Stimulated activated effector memory CD8-positive, alpha-beta T cell treated with anti-CD3 and anti-CD28 coated beads, Interleukin-12 subunit alpha, Interleukin-12 subunit beta, amount 100 ng/mL, for 72 hours (primary cell): Measurements from ENCODE around the gene TRIM14.
A peak's percentile ranks its signal among the peaks of the same experiment; 100 is the strongest.
"Not testable (repeated sequence)": the region's sequence is repeated elsewhere in the genome, so short reads cannot be mapped to it uniquely, and the experiment has no call there.

Experiments
- ATAC-seq: fragments of 150-1000 bp; cut with Tn5 transposase; 2 replicates; pipeline ENCODE4 v1.10.0; 2021
- DNase-seq, 2 donors: peaks; one replicate each; pipeline ENCODE4 v3.0.0; 2021 to 2022; ENCODE audit warnings: low spot score in 2 of 2
- H3K27ac Mint-ChIP-seq: one replicate; pipeline ENCODE4 v1.8.0; 2022; ENCODE audit warnings: mild to moderate bottlenecking, mixed read lengths
- H3K36me3 Mint-ChIP-seq: one replicate; pipeline ENCODE4 v1.8.0; 2022; ENCODE audit warnings: mild to moderate bottlenecking, mixed read lengths
- H3K4me1 Mint-ChIP-seq: one replicate; pipeline ENCODE4 v1.8.0; 2022; ENCODE audit warnings: mixed read lengths
- H3K4me3 Mint-ChIP-seq: one replicate; pipeline ENCODE4 v1.8.0; 2022; ENCODE audit warnings: mild to moderate bottlenecking, mixed read lengths
- H3K9me3 Mint-ChIP-seq: one replicate; pipeline ENCODE4 v1.8.0; 2022; ENCODE audit warnings: mixed read lengths

The TRIM14 gene

GRCh38 chr9:98043915-98044314 lies 75.1 kb downstream of the TRIM14 start:
- ATAC-seq (no peak), DNase-seq (no peak)
- Mint-ChIP-seq H3K27ac (no peak overlapping the region), H3K4me3 (no peak overlapping the region), H3K4me1 (peaks cover 21% of the 10 kb centered on the region), H3K9me3 (peaks cover 2% of the 10 kb centered on the region), H3K36me3 (peaks cover 5% of the 10 kb centered on the region)

- Mint-ChIP-seq H3K4me3 (no peak overlapping the region), H3K27ac (peak overlapping the region; percentile 13), H3K9me3 (peaks cover 2% of the 10 kb centered on the region), H3K4me1 (peaks cover 5% of the 10 kb centered on the region), H3K36me3 (no peaks in the 10 kb centered on the region)
- DNase-seq (no peak), ATAC-seq (no peak)
Observed at GRCh38 chr9:98040212-98040611, 78.8 kb downstream of the TRIM14 start.

GRCh38 chr9:98039607-98040017 lies 79.4 kb downstream of the TRIM14 start:
- H3K27ac Mint-ChIP-seq, result no peak overlapping the region
- no peaks in the 10 kb centered on the region for H3K36me3 Mint-ChIP-seq
- H3K9me3 Mint-ChIP-seq, result no peaks in the 10 kb centered on the region
- ATAC-seq, result no peak
- no peak for DNase-seq
- peaks cover 5% of the 10 kb centered on the region for H3K4me1 Mint-ChIP-seq
- H3K4me3 Mint-ChIP-seq, result no peak overlapping the region

- ATAC-seq (no peak), DNase-seq (no peak)
- Mint-ChIP-seq H3K9me3 (no peaks in the 10 kb centered on the region), H3K4me1 (peaks cover 10% of the 10 kb centered on the region), H3K27ac (no peak overlapping the region), H3K4me3 (no peak overlapping the region), H3K36me3 (no peaks in the 10 kb centered on the region)
Observed at GRCh38 chr9:98038958-98039357, 80.1 kb downstream of the TRIM14 start.

DNA sequence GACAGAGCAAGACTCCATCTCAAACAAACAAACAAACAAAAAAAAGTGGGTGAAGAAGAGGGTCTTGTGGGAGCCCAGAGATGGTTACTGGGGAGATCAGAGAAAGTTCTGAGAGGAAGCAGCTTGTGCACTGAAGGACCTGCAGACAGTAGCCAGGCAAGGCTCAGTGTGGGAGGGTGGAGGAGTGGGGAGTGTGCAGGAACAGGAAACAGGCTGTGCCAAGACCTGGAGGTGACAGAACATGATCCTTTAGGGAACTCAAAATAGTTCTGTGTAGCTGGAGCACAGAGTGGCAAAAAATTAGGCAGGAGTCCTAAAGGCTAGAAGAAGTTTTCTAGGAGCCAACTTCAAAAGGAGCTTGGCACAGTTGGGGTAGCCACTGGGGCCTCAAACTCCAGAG lies 81.7 kb downstream of the TRIM14 start:
- H3K4me3 Mint-ChIP-seq, result no peak overlapping the region
- H3K36me3 Mint-ChIP-seq, result no peaks in the 10 kb centered on the region
- peak overlapping the region; percentile 58 for H3K27ac Mint-ChIP-seq
- no peak for DNase-seq
- ATAC-seq, result no peak
- no peaks in the 10 kb centered on the region for H3K9me3 Mint-ChIP-seq
- peaks cover 10% of the 10 kb centered on the region for H3K4me1 Mint-ChIP-seq

GRCh38 chr9:98034593-98035546 lies 84.2 kb downstream of the TRIM14 start:
- peak; percentile 82 to 93 for DNase-seq
- Mint-ChIP-seq H3K4me1 (peaks cover 10% of the 10 kb centered on the region), H3K27ac (no peak overlapping the region), H3K36me3 (no peaks in the 10 kb centered on the region), H3K4me3 (peak overlapping the region; percentile 43), H3K9me3 (no peaks in the 10 kb centered on the region)
- peak; percentile 96 for ATAC-seq

DNA sequence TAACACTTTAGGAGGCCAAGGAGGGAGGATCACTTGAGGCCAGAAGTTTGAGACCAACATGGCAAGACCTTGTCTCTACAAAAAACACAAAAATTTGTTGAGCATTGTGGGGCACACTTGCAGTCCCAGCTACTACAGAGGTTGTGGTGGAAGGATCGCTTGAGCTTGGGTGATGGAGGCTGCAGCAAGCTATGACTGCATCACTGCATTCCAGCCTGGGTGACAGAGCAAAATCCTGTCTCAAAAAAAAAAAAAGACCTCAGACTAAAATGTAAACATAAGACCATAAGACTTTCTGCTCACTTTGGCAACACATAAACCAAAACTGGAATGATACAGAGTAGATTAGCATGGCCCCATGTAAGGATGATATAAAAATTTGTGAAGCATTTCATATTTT lies 87.1 kb downstream of the TRIM14 start:
- peaks cover 10% of the 10 kb centered on the region for H3K4me1 Mint-ChIP-seq
- DNase-seq, result no peak
- no peak overlapping the region for H3K27ac Mint-ChIP-seq
- no peaks in the 10 kb centered on the region for H3K9me3 Mint-ChIP-seq
- H3K36me3 Mint-ChIP-seq, result peaks cover 6% of the 10 kb centered on the region
- H3K4me3 Mint-ChIP-seq, result no peak overlapping the region
- no peak for ATAC-seq

DNA sequence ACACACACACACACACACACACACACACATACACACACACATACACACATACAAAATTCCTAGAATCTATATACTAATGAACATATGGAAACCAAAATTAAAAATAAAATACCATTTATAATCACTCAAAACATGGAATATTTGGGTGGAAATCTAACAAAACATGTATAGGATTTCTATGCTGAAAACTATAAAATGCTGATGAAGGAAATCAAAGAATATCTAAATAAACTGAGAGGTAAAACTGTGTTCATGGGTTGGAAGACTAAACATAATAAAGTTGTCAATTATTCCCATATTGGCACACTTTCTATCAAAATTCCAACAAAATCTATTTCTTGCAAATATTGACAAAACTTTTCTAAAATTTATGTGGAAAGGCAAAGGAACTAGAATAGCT lies 87.9 kb downstream of the TRIM14 start:
- H3K4me1 Mint-ChIP-seq, result peaks cover 10% of the 10 kb centered on the region
- H3K9me3 Mint-ChIP-seq, result no peaks in the 10 kb centered on the region
- no peak overlapping the region for H3K27ac Mint-ChIP-seq
- DNase-seq (no peak), ATAC-seq (no peak)
- no peak overlapping the region for H3K4me3 Mint-ChIP-seq
- H3K36me3 Mint-ChIP-seq, result peaks cover 13% of the 10 kb centered on the region

DNA sequence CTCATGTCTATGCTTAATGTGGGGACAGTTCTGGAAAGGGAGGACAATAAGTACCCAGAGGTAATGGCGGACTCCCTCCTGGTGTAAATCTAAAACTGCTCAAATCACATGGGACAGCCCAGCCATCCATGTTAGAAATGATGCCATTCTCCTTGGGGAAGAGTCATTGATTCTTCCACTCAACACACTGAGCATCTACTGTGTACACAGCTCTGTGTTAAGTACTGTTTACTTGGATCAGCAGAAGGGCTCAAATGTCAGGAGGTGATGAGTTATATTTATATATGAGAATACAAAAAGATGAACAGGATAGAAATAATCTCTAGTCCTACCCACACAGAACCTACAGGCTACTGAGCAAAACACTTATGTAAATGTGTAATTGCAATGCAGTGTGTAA lies 94.3 kb downstream of the TRIM14 start:
- H3K4me3 Mint-ChIP-seq, result no peak overlapping the region
- no peaks in the 10 kb centered on the region for H3K9me3 Mint-ChIP-seq
- H3K36me3 Mint-ChIP-seq, result peaks cover 48% of the 10 kb centered on the region
- H3K27ac Mint-ChIP-seq, result no peak overlapping the region
- ATAC-seq, result no peak
- no peak for DNase-seq
- H3K4me1 Mint-ChIP-seq, result peaks cover 6% of the 10 kb centered on the region

- no peak overlapping the region for H3K4me3 Mint-ChIP-seq
- H3K36me3 Mint-ChIP-seq, result peaks cover 70% of the 10 kb centered on the region
- no peak for DNase-seq
- H3K4me1 Mint-ChIP-seq, result peaks cover 6% of the 10 kb centered on the region
- H3K27ac Mint-ChIP-seq, result peak overlapping the region; percentile 35
- no peaks in the 10 kb centered on the region for H3K9me3 Mint-ChIP-seq
- ATAC-seq, result no peak
Observed at GRCh38 chr9:98022447-98022846, 96.6 kb downstream of the TRIM14 start.

DNA sequence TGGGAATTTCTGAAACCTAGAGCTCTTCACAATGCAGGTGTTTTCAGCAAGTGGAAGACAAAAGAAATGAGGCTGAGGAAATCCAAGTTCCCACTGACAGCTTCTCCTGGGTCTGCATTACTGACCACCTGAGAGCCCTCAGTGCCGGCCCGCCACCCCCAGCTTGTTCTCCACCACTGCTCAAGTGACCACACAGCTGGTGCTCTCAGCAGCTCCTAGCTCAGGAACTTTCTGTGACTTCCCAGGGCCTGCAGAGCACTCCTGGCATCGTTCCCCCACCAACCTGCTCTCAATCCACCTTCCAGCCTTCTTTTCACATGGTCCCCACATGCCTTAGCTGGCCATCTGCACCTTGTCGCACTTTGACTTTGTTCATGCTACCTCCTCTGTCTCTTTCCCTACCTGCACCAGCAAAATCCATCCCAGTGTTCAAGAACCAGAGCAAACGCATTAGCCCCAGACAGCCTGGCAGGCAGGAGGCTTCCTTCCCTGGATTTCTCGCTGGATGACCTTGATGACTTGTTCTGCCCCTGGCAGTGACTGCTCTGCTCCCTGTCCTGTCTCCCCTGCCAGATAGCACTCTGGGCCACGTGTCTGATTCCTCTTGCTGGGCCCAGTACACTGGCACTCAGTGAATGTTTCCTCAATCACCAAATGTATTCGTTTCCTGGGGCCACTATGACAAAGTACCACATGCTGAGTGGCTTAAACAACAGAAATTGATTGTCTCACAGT lies 97.5 kb downstream of the TRIM14 start:
- ATAC-seq, result peak; percentile 27
- no peak for DNase-seq
- H3K27ac Mint-ChIP-seq, result peak overlapping the region; percentile 35
- H3K9me3 Mint-ChIP-seq, result no peaks in the 10 kb centered on the region
- H3K4me3 Mint-ChIP-seq, result no peak overlapping the region
- peaks cover 6% of the 10 kb centered on the region for H3K4me1 Mint-ChIP-seq
- peaks cover 71% of the 10 kb centered on the region for H3K36me3 Mint-ChIP-seq

DNA sequence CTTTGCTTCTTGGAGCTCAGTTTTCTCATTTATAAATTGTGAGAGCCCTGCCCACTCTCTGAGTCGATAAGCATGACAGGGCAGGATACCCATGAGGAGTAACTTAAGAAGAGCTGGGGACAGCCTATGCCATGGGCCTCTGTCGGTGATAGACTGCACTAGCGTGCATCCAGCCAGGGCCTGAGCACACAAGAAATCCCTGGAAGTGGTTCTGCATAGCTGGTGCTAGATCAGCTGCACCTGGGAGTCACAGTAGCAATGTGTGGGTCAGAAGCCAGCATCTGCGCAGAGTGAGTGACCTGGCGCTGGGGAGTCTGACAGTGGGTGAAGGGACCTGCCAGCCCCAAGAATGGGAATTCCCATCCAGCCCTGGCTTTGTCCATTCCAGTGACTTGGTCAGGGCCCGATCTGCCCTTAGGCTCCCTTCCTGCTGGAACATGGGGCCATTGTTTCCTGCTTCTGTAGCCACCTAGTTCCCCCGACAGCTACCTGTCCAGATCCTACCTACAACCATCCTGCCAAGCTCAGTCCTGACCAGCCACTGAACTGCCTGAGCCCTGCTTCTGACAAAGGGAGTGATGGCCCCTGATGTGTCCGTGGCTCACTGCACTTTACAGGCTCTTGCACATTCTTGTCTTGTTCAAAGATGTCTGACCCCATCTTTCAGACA lies 98.4 kb downstream of the TRIM14 start:
- H3K9me3 Mint-ChIP-seq, result no peaks in the 10 kb centered on the region
- H3K36me3 Mint-ChIP-seq, result peaks cover 71% of the 10 kb centered on the region

GRCh38 chr9:98019869-98020268 lies 99.2 kb downstream of the TRIM14 start:
- H3K36me3 Mint-ChIP-seq, result peaks cover 74% of the 10 kb centered on the region
- not testable (repeated sequence) for H3K4me1 Mint-ChIP-seq, H3K4me3 Mint-ChIP-seq, H3K9me3 Mint-ChIP-seq, DNase-seq, ATAC-seq
- H3K27ac Mint-ChIP-seq, result peak overlapping the region; percentile 8

More for the DNA sequence above, 98.4 kb downstream of the TRIM14 start:
- Mint-ChIP-seq H3K4me1 (peaks cover 6% of the 10 kb centered on the region), H3K4me3 (no peak overlapping the region), H3K27ac (peak overlapping the region; percentile 8)
- ATAC-seq (no peak), DNase-seq (no peak)
